Loucy (cell line): Measurements from ENCODE around the gene NFYB.
"Not testable (repeated sequence)": the region's sequence is repeated elsewhere in the genome, so short reads cannot be mapped to it uniquely, and the experiment has no call there.

Source experiments
- H2AFZ ChIP-seq: fragments of 200-600 bp; sonication (generic); 2 replicates; pipeline ENCODE4 v1.6.0; 2016; ENCODE audit warnings: antibody characterized with exemption, mild to moderate bottlenecking, low read length, moderate library complexity
- H3F3A ChIP-seq: fragments of 200-600 bp; 2 replicates; pipeline ENCODE4 v1.6.0; 2016; ENCODE audit warnings: antibody characterized with exemption, low read depth, mild to moderate bottlenecking
- H3K27me3 ChIP-seq: fragments of 200-600 bp; sonication (generic); 2 replicates; pipeline ENCODE4 v1.6.1; 2014; ENCODE audit warnings: low read length, mild to moderate bottlenecking; ENCODE audit not compliant: insufficient read depth, poor library complexity, severe bottlenecking
- H3K36me3 ChIP-seq: fragments of 200-600 bp; sonication (generic); 2 replicates; pipeline ENCODE4 v1.6.1; 2016; ENCODE audit warnings: low read length; ENCODE audit not compliant: insufficient read depth
- H3K4me1 ChIP-seq: fragments of 200-600 bp; sonication (generic); 2 replicates; pipeline ENCODE4 v1.5.1; 2014; ENCODE audit warnings: low read length, mild to moderate bottlenecking; ENCODE audit not compliant: insufficient read depth, poor library complexity, severe bottlenecking
- H3K4me2 ChIP-seq: fragments of 200-600 bp; sonication (generic); 2 replicates; pipeline ENCODE4 v1.6.0; 2014; ENCODE audit warnings: antibody characterized with exemption, low read length, low read depth, mild to moderate bottlenecking; ENCODE audit not compliant: poor library complexity, severe bottlenecking
- H3K4me3 ChIP-seq: fragments of 200-600 bp; sonication (generic); 2 replicates; pipeline ENCODE4 v1.5.1; 2014; ENCODE audit warnings: low read length, mild to moderate bottlenecking, mixed read lengths; ENCODE audit not compliant: poor library complexity, severe bottlenecking
- H3K79me2 ChIP-seq: fragments of 200-600 bp; sonication (generic); 2 replicates; pipeline ENCODE4 v1.6.1; 2014; ENCODE audit warnings: low read length; ENCODE audit not compliant: insufficient read depth
- H3K9ac ChIP-seq: fragments of 200-600 bp; sonication (generic); 2 replicates; pipeline ENCODE4 v1.6.0; 2014; ENCODE audit warnings: mild to moderate bottlenecking, low read depth, low read length, moderate library complexity; ENCODE audit not compliant: poor library complexity, severe bottlenecking
- H3K9me2 ChIP-seq: fragments of 200-600 bp; sonication (generic); replicated peaks from 2 replicates; pipeline ENCODE4 v1.6.1; 2016; ENCODE audit warnings: low read depth, low read length, mixed read lengths
- H3K9me3 ChIP-seq: fragments of 200-600 bp; sonication (generic); 2 replicates; pipeline ENCODE4 v1.6.1; 2014; ENCODE audit warnings: mild to moderate bottlenecking, antibody characterized with exemption, low read length, low read depth; ENCODE audit not compliant: insufficient read depth
- H4K20me1 ChIP-seq: fragments of 200-600 bp; sonication (generic); 2 replicates; pipeline ENCODE4 v1.6.0; 2014; ENCODE audit warnings: antibody characterized with exemption, low read length, mild to moderate bottlenecking; ENCODE audit not compliant: insufficient read depth, poor library complexity, severe bottlenecking
- EZH2phosphoT487 ChIP-seq: fragments of 200-600 bp; IDR thresholded peaks from 2 replicates; pipeline ENCODE4 v1.6.1; 2018; ENCODE audit warnings: antibody characterized with exemption, mild to moderate bottlenecking, moderate library complexity, borderline replicate concordance
- TF ChIP-seq, protein P1 (sequence below): fragments of 200-600 bp; sonication (generic); conservative IDR thresholded peaks from 2 replicates; pipeline ENCODE4 v1.5.1; 2014; ENCODE audit warnings: mild to moderate bottlenecking, antibody characterized with exemption, low read length

NFYB gene

DNA sequence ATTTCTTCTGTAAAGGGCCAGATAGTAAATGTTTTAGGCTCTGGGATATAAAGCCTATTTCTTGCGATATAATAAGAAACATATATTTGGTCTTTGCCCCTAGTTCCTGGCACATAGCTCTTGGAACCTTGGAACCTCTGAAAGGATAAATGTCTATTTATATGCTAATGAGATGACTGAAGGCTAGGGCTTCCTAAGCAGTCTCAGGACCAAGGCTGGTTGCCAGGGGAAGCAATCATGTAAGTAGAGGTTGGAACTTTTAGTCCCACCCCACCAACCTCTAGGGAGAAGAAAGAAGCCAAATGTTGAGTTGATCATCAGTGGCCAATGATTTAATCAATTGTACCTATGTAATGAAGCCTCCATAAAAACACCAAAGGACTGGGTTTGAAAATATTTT, 26.6 kb upstream of the NFYB start:
- H3K4me2 ChIP-seq: no peak overlapping the region
- no peaks in the 10 kb centered on the region for H3K36me3 ChIP-seq
- H4K20me1 ChIP-seq: no peaks in the 10 kb centered on the region
- H3K4me3 ChIP-seq: no peak overlapping the region
- no peaks in the 10 kb centered on the region for H3K27me3 ChIP-seq
- H3K79me2 ChIP-seq: no peaks in the 10 kb centered on the region
- H2AFZ ChIP-seq: no peak overlapping the region
- no peaks in the 10 kb centered on the region for H3K9me2 ChIP-seq
- H3F3A ChIP-seq: no peaks in the 10 kb centered on the region
- TF ChIP-seq EZH2phosphoT487: no peak
- TF ChIP-seq, protein P1, sequence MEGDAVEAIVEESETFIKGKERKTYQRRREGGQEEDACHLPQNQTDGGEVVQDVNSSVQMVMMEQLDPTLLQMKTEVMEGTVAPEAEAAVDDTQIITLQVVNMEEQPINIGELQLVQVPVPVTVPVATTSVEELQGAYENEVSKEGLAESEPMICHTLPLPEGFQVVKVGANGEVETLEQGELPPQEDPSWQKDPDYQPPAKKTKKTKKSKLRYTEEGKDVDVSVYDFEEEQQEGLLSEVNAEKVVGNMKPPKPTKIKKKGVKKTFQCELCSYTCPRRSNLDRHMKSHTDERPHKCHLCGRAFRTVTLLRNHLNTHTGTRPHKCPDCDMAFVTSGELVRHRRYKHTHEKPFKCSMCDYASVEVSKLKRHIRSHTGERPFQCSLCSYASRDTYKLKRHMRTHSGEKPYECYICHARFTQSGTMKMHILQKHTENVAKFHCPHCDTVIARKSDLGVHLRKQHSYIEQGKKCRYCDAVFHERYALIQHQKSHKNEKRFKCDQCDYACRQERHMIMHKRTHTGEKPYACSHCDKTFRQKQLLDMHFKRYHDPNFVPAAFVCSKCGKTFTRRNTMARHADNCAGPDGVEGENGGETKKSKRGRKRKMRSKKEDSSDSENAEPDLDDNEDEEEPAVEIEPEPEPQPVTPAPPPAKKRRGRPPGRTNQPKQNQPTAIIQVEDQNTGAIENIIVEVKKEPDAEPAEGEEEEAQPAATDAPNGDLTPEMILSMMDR: no peak
- H3K9me3 ChIP-seq: no peaks in the 10 kb centered on the region
- no peaks in the 10 kb centered on the region for H3K4me1 ChIP-seq
- H3K9ac ChIP-seq: no peak overlapping the region

DNA sequence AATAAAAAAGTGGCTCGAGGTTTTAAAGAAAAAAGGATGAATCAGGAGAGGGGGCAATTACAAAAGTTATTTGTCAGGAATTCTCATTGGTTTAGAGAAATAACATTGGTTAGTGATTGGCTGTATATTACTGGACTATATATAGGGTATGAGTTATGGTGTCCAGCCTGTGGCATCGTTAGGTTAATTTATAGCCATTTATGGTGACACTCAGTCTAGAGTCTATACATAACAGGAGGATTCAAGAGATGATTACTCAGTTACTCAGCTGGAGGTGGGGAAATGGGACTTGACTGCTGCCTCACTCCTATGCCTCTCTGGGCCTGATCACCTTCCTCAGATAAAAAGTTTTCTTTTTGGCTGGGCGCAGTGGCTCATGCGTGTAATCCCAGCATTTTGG, 25.6 kb upstream of the NFYB start:
- TF ChIP-seq, protein P1: no peak
- TF ChIP-seq EZH2phosphoT487: no peak
- Histone ChIP-seq H3K4me3 (no peak overlapping the region), H3K36me3 (no peaks in the 10 kb centered on the region), H4K20me1 (no peaks in the 10 kb centered on the region), H3K9me3 (no peaks in the 10 kb centered on the region), H3K27me3 (no peaks in the 10 kb centered on the region), H3K9me2 (no peaks in the 10 kb centered on the region), H3K79me2 (no peaks in the 10 kb centered on the region), H2AFZ (no peak overlapping the region), H3F3A (no peaks in the 10 kb centered on the region), H3K9ac (no peak overlapping the region), H3K4me2 (no peak overlapping the region), H3K4me1 (no peaks in the 10 kb centered on the region)

DNA sequence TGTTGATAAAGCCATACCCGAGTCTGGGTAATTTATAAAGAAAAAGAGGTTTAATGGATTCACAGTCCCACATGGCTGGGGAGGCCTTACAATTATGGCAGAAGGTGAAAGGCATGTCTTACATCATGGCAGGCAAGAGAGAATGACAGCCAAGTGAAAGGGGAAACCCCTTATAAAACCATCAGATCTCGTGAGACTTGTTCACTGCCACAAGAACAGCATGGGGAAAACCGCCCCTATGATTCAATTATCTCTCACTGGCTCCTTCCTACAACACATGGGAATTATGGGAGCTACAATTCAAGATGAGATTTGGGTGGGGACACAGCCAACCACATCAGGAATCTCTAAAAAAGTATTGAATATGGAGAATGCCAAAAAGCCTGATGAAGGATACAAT, 25.0 kb upstream of the NFYB start:
- not testable (repeated sequence) for H3K36me3 ChIP-seq, H2AFZ ChIP-seq, H3K9me3 ChIP-seq, H3K4me3 ChIP-seq, H3K79me2 ChIP-seq, H4K20me1 ChIP-seq, H3K4me2 ChIP-seq, H3K4me1 ChIP-seq, H3K9me2 ChIP-seq, H3K27me3 ChIP-seq, H3F3A ChIP-seq, H3K9ac ChIP-seq

DNA sequence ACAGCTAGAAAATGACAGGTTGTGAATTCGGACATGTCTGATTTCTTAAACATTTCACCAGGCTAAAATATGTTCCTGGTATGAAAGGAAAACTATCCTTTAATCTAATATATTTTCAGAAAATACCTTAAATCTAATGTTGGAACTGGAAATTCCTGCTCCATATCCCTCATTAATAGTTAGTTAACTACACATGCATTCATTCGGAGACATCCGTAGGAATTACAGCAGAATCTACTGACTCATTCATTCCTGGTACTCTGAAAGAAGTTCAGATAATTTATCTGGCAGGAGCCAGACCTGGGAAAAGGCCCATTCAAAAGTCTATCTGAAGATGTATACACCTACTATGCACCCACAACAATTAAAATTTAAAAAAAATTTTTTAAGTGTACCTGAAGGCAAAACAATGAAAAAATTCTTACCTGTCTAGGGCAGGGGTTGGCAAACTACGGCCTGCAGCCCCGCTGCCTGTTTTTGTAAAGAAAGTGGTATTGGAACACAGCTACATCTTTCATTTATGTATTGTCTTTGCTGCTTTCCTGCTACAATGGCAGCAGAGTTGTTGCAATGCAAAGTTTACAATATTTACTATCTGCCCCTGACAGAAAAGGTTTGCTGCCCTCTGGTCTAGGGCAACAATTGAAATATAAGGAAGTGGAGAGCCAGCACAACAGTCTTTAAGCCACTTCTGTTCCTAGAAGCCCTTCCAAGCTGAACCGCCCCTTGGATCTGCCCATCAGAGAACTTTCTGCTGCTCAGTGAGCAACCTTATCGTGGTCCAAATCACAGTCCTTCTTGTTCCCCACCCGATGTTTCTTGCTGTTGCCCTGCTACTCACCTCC, 17.9 kb upstream of the NFYB start:
- Histone ChIP-seq H3K9me3 (no peaks in the 10 kb centered on the region), H4K20me1 (no peaks in the 10 kb centered on the region), H3K9me2 (no peaks in the 10 kb centered on the region), H3K36me3 (no peaks in the 10 kb centered on the region), H3K4me3 (no peak overlapping the region), H2AFZ (no peak overlapping the region), H3K27me3 (no peaks in the 10 kb centered on the region), H3K4me1 (no peaks in the 10 kb centered on the region), H3K4me2 (no peak overlapping the region), H3K9ac (no peak overlapping the region), H3F3A (no peaks in the 10 kb centered on the region), H3K79me2 (no peaks in the 10 kb centered on the region)
- TF ChIP-seq, protein P1: no peak
- no peak for TF ChIP-seq EZH2phosphoT487
